ENCODE measurements around the gene MAML3. TPM values are rescaled to one million over a fixed set of nuclear protein-coding genes. Genes with fewer than 3 reads are reported as not detected.

MAML3 gene
- total and polyA plus RNA-seq, 2 of the 13 experiments (the other 11 are each of a cell fraction or from before 2014, with no cell fraction given), result 0.05 to 0.13 TPM

- no peak for TF ChIP-seq HNRNPLL (IDR thresholded peaks at IDR 0.05; ENCODE audit: low read depth, low read length, poor library complexity, severe bottlenecking)
- TF ChIP-seq PAX8 (CRISPR knock-in tag; IDR thresholded peaks at IDR 0.05; ENCODE audit: borderline replicate concordance), result no peak
- TF ChIP-seq ZKSCAN1 (IDR thresholded peaks at IDR 0.05; ENCODE audit: low read length), result no peak
- TF ChIP-seq, protein P1, sequence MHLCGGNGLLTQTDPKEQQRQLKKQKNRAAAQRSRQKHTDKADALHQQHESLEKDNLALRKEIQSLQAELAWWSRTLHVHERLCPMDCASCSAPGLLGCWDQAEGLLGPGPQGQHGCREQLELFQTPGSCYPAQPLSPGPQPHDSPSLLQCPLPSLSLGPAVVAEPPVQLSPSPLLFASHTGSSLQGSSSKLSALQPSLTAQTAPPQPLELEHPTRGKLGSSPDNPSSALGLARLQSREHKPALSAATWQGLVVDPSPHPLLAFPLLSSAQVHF (CRISPR knock-in tag; IDR thresholded peaks at IDR 0.05), result no peak
- TF ChIP-seq, protein P2, sequence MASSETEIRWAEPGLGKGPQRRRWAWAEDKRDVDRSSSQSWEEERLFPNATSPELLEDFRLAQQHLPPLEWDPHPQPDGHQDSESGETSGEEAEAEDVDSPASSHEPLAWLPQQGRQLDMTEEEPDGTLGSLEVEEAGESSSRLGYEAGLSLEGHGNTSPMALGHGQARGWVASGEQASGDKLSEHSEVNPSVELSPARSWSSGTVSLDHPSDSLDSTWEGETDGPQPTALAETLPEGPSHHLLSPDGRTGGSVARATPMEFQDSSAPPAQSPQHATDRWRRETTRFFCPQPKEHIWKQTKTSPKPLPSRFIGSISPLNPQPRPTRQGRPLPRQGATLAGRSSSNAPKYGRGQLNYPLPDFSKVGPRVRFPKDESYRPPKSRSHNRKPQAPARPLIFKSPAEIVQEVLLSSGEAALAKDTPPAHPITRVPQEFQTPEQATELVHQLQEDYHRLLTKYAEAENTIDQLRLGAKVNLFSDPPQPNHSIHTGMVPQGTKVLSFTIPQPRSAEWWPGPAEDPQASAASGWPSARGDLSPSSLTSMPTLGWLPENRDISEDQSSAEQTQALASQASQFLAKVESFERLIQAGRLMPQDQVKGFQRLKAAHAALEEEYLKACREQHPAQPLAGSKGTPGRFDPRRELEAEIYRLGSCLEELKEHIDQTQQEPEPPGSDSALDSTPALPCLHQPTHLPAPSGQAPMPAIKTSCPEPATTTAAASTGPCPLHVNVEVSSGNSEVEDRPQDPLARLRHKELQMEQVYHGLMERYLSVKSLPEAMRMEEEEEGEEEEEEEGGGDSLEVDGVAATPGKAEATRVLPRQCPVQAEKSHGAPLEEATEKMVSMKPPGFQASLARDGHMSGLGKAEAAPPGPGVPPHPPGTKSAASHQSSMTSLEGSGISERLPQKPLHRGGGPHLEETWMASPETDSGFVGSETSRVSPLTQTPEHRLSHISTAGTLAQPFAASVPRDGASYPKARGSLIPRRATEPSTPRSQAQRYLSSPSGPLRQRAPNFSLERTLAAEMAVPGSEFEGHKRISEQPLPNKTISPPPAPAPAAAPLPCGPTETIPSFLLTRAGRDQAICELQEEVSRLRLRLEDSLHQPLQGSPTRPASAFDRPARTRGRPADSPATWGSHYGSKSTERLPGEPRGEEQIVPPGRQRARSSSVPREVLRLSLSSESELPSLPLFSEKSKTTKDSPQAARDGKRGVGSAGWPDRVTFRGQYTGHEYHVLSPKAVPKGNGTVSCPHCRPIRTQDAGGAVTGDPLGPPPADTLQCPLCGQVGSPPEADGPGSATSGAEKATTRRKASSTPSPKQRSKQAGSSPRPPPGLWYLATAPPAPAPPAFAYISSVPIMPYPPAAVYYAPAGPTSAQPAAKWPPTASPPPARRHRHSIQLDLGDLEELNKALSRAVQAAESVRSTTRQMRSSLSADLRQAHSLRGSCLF (CRISPR knock-in tag; IDR thresholded peaks at IDR 0.05; ENCODE audit: borderline replicate concordance), result no peak
- TF ChIP-seq KMT2A (CRISPR knock-in tag; IDR thresholded peaks at IDR 0.05), result no peak
- no peak for TF ChIP-seq ZSCAN29 (CRISPR knock-in tag; conservative IDR thresholded peaks at IDR 0.05)
- TF ChIP-seq ATF7 (IDR thresholded peaks at IDR 0.05), result no peak
- TF ChIP-seq ATF7 (CRISPR knock-in tag; IDR thresholded peaks at IDR 0.05), result no peak
- TF ChIP-seq, protein P3, sequence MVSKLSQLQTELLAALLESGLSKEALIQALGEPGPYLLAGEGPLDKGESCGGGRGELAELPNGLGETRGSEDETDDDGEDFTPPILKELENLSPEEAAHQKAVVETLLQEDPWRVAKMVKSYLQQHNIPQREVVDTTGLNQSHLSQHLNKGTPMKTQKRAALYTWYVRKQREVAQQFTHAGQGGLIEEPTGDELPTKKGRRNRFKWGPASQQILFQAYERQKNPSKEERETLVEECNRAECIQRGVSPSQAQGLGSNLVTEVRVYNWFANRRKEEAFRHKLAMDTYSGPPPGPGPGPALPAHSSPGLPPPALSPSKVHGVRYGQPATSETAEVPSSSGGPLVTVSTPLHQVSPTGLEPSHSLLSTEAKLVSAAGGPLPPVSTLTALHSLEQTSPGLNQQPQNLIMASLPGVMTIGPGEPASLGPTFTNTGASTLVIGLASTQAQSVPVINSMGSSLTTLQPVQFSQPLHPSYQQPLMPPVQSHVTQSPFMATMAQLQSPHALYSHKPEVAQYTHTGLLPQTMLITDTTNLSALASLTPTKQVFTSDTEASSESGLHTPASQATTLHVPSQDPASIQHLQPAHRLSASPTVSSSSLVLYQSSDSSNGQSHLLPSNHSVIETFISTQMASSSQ (IDR thresholded peaks at IDR 0.05; ENCODE audit: low read depth), result no peak
- TF ChIP-seq, protein P3 (CRISPR knock-in tag; IDR thresholded peaks at IDR 0.05; ENCODE audit: borderline replicate concordance), result no peak
- TF ChIP-seq SP140L (CRISPR knock-in tag; IDR thresholded peaks at IDR 0.05; ENCODE audit: borderline replicate concordance), result no peak
- TF ChIP-seq, protein P4, sequence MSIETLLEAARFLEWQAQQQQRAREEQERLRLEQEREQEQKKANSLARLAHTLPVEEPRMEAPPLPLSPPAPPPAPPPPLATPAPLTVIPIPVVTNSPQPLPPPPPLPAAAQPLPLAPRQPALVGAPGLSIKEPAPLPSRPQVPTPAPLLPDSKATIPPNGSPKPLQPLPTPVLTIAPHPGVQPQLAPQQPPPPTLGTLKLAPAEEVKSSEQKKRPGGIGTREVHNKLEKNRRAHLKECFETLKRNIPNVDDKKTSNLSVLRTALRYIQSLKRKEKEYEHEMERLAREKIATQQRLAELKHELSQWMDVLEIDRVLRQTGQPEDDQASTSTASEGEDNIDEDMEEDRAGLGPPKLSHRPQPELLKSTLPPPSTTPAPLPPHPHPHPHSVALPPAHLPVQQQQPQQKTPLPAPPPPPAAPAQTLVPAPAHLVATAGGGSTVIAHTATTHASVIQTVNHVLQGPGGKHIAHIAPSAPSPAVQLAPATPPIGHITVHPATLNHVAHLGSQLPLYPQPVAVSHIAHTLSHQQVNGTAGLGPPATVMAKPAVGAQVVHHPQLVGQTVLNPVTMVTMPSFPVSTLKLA (IDR thresholded peaks at IDR 0.05), result no peak
- no peak for TF ChIP-seq ZFP91 (CRISPR knock-in tag; IDR thresholded peaks at IDR 0.05; ENCODE audit: borderline replicate concordance)
- no peak for TF ChIP-seq ZBTB42 (CRISPR knock-in tag; IDR thresholded peaks at IDR 0.05)
- TF ChIP-seq, protein P5, sequence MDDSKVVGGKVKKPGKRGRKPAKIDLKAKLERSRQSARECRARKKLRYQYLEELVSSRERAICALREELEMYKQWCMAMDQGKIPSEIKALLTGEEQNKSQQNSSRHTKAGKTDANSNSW (CRISPR knock-in tag; IDR thresholded peaks at IDR 0.05; ENCODE audit: borderline replicate concordance), result no peak
Observed at GRCh38 chr4:139913398-139913990, 240.5 kb downstream of the MAML3 start (continued).

All from HepG2 (cell line).